Left forelimb (tissue), 1 donor: Measurements from ENCODE around the gene KRT31.
A peak's percentile ranks its signal among the peaks of the same experiment; 100 is the strongest.
"Not testable (repeated sequence)": the region's sequence is repeated elsewhere in the genome, so short reads cannot be mapped to it uniquely, and the experiment has no call there.

Experiments
- DNase-seq: peaks from one replicate; pipeline ENCODE4 v3.0.0-alpha.2; 2018; ENCODE audit warnings: low spot score

KRT31 gene

DNA sequence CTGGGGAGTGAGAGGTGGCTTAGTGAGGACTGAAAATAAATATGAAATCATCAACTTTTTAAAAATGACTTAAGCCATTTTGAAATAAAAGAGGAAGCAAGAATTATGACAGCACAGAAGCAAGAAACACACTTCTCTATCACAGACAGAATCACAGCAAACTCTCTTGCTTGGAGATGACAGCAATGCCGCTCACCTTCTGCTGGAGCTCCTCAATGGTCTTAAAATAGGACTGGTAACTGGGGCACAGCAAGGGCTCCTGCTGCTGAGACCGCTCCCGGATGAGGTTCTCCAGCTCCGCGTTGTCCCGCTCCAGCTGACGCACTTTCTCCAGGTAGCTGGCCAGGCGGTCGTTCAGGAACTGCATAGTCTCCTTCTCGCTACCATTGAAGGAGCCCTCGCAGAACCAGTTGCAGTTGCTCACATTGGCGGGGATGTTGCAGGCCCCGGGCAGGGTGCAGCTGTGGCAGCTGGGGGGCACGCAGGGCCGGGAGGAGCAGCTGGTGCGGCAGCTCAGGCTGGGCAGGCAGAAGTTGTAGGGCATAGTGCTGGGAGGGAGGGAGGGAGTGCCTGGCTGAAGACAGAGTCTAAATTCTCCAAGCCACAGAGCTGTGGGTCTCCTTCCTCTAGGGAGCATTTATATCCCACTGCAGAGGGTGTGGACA lies at the start of gene KRT31:
Gene KRT31 (minus strand): TSS at position 613 of the 665 bp plus-strand sequence. CDS start 69 bp downstream, at position 544.
- DNase-seq, result peak; percentile 63

GRCh38 chr17:41446806-41447205 lies 49.4 kb upstream of the KRT31 start:
- DNase-seq, result no peak

DNA sequence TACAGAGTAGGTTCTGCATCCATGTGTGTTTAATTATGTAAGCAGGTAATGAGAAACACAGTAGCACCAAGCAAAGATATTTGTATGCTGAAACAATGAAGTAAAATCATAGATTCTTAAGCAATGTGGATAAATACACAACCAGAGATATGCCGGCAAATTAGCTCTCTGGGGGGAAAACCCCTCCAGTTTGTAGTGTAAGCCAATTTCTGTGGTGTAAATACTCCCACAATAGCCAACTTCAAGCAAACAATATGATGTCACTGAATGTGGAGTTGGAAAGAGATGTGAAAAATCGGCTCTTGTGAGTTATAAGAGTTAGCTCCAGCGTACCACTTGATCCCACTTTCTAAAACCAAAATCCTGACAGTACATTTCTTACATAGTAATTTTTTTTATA lies 47.2 kb upstream of the KRT31 start:
- no peak for DNase-seq

GRCh38 chr17:41444186-41444585 lies 46.8 kb upstream of the KRT31 start:
- no peak for DNase-seq

GRCh38 chr17:41442739-41443138 lies 45.3 kb upstream of the KRT31 start:
- no peak for DNase-seq

DNA sequence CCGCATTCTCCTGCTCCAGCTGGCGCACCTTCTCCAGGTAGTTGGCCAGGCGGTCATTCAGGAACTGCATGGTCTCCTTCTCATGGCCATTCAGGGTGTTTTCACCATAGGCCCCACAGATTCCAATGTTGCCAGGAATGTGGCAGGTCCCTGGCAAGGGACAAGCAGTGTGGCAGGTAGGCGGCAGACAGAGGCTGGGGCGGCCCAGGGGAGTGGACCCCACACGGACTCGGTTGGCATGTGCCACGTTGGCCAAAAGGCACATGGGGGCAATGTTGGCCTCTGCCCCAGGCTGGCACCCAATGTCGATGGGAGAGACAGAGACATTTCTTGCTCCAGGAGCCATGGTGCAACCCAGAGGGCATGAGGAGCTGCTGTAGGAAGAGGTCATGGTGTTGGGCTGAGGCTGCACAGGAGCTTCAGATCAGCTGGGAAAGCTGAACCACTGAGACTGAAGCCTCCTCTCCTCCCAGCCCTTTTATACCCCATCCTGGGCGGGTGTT lies 43.2 kb upstream of the KRT31 start, which contains the start of gene KRT38:
Gene KRT38 (minus strand): TSS at position 453 of the 503 bp plus-strand sequence. CDS start 62 bp downstream, at position 391.
- DNase-seq, result no peak

- DNase-seq, result no peak
These were observed 42.0 kb upstream of the KRT31 start for GRCh38 chr17:41439375-41439774.

- no peak for DNase-seq
These were observed 40.4 kb upstream of the KRT31 start for GRCh38 chr17:41437769-41438168.

DNA sequence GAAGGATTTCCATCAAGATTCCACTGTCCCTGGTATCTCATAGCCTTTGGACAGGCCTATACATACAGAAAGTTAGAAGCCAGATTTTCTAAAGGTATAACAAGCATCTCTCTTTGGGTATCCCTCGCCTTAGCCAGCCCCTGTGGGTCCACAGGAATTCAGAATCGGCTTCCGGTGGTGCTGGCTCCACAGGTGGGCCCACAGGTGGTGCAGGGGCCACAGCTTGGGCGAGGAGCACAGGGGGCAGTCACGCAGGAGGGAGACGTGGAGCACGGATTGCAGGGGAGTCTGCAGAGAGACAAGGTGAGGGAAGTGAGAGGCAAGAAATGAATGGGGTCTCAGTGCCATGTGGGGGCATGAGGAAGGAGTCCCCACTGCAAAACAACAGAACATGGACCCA lies 39.8 kb upstream of the KRT31 start:
- DNase-seq, result no peak

DNA sequence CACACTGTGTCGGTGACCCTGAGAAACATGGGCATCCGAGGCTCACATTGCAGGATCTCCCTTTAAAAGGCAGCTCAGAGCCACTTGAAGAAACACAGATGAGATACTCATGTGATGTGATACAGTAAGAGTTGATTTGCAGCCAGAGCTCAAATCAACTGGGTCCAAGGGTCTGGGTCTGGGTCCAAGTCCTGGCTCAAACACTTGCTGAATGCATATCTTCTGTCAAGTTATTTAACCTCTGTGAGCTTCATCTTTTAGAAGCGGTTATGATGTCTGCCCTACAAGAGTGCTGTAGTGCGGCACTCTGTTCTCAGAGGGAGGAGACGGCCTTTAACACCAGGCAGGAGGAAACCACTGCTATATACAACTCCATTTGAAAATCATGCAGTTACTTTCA lies 37.0 kb upstream of the KRT31 start:
- DNase-seq, result no peak

- DNase-seq, result no peak
These were observed 36.6 kb upstream of the KRT31 start for GRCh38 chr17:41434005-41434404.

GRCh38 chr17:41433586-41433985 lies 36.2 kb upstream of the KRT31 start:
- DNase-seq, result no peak

GRCh38 chr17:41430376-41430775 lies 33.0 kb upstream of the KRT31 start:
- DNase-seq, result not testable (repeated sequence)

- no peak for DNase-seq
These were observed 32.3 kb upstream of the KRT31 start for GRCh38 chr17:41429667-41430066.

GRCh38 chr17:41428591-41429291 lies 31.3 kb upstream of the KRT31 start:
- DNase-seq, result no peak

DNA sequence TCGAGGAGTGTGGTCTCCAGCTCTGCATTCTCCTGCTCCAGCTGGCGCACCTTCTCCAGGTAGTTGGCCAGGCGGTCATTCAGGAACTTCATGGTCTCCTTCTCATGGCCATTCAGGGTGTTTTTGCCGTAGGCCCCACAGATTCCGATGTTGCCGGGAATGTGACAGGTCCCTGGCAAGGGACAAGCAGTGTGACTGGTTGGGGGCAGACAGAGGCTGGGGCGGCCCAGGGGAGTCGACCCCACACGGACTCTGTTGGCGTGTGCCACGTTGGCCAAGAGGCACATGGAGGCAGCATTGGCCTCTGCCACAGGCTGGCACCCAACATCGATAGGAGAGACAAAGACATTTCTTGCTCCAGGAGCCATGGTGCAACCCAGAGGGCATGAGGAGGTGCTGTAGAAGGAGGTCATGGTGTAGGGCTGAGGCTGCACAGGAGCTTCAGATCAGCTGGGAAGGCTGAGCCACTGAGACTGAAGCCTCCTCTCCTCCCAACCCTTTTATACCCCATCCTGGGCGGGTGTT lies 26.8 kb upstream of the KRT31 start, which contains the start of gene KRT37:
Gene KRT37 (minus strand): TSS at position 475 of the 525 bp plus-strand sequence. CDS start 62 bp downstream, at position 413.
- DNase-seq, result no peak

- DNase-seq, result not testable (repeated sequence)
These were observed 25.2 kb upstream of the KRT31 start for GRCh38 chr17:41422586-41422985.

GRCh38 chr17:41421617-41422016 lies 24.2 kb upstream of the KRT31 start:
- DNase-seq, result no peak

GRCh38 chr17:41421116-41421515 lies 23.7 kb upstream of the KRT31 start:
- DNase-seq, result no peak

DNA sequence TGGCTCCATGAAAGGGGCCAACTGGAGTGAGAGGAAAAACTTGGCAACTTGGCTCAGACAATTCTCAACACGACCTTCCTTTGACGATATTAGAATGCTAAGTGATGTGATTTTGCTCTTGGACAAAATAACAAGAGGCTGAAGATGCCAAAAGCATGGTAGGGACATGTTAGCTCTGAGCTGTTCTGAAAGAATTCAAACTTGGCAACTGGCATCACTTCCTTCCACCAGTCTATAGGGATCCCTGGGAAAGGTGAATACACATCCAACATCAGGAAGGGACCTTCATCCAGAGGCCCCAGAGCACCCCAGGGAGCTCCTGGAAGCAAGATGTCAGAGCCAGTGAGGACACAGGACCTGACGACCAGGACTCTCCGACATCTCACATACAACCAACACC lies 22.7 kb upstream of the KRT31 start:
- DNase-seq, result no peak

DNA sequence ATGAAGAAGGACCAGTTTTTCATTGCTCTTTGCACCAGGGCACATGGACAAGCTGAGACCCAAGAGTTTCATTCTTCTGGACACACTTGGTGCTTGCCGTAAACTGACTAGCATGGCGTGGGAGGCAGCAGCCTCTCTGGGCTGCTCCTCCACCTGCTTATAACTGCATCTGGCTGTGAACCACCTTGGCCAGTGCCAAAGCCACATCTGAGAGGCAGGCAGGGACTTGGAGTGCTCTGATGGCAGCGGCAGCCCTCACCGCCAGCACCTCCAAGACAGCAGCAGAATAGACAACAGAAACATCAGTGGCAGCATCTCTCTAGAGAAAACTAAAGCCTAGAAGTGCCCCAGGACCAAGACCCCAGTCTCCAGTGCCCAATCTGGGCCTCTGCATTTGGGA lies 22.3 kb upstream of the KRT31 start:
- no peak for DNase-seq

DNA sequence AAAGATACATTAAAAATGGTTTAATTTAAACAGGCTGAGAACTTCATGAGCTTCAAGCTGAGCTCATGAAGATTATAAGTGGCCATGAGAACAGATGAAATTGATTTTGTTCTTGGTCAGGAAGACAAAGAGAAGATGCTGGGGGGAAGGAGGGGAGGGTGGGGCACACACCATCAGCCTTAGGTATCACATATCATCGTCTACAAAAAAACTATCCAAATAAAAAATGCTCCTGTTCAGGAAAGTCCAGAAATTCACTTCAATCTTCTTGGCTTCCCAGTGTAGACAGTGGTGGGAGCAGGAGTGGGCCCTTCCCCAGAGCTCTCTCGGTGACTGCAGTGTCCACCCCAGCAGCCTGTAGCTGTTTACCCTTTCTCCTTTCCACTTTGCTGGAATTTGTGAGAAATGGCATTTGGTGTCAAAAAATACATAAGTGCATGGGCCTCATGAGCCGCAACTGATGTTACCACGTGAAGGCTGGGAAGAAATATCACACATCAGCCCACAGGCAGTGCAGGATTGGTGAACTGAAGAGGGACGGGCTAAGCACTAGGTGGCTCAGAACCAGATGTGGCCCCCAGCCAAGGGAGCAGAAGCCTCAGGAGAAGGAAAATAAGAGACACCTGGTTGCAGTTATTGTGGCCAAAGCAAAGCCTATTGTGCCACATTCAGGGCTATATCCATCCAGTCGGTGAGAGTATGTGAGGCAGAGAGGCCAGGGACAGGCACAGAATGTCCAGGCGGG lies 20.9 kb upstream of the KRT31 start:
- DNase-seq, result no peak
